Activated CD8-positive, alpha-beta T cell treated with anti-CD3 and anti-CD28 coated beads for 36 hours (primary cell): ENCODE data around the gene TCF7L1. TPM values are rescaled to one million over a fixed set of nuclear protein-coding genes. Genes with fewer than 3 reads are reported as not detected.

Experiments
- ATAC-seq: fragments of 200-7000 bp; cut with Tn5 transposase; one replicate; pipeline ENCODE4 v1.10.0; 2021; ENCODE audit warnings: mild to moderate bottlenecking, moderate library complexity
- CTCF ChIA-PET: fragments of 350-600 bp; sonication (Branson Sonifier 250); formaldehyde crosslinking; loops from one replicate; lab custom pipeline; 2021; ENCODE audit warnings: antibody characterized with exemption; lab: Charles Lee
- POLR2A ChIA-PET: fragments of 350-600 bp; sonication (Branson Sonifier 250); formaldehyde crosslinking; loops from one replicate; lab custom pipeline; 2021; ENCODE audit warnings: antibody characterized with exemption; lab: Charles Lee
- DNase-seq: peaks from one replicate; pipeline ENCODE4 v3.0.0-alpha.2; 2020
- H3K27ac Mint-ChIP-seq: one replicate; pipeline ENCODE4 v1.8.0; 2021; ENCODE audit warnings: mild to moderate bottlenecking, mixed read lengths
- H3K27me3 Mint-ChIP-seq: one replicate; pipeline ENCODE4 v1.8.0; 2021; ENCODE audit warnings: mixed read lengths
- H3K36me3 Mint-ChIP-seq: one replicate; pipeline ENCODE4 v1.8.0; 2021; ENCODE audit warnings: low read depth, mixed read lengths
- H3K4me1 Mint-ChIP-seq: one replicate; pipeline ENCODE4 v1.8.0; 2021; ENCODE audit warnings: low read depth, mixed read lengths
- H3K4me3 Mint-ChIP-seq: one replicate; pipeline ENCODE4 v1.8.0; 2021; ENCODE audit warnings: mild to moderate bottlenecking, moderate library complexity, mixed read lengths
- H3K9me3 Mint-ChIP-seq: one replicate; pipeline ENCODE4 v1.8.0; 2021; ENCODE audit warnings: mixed read lengths
- intact Hi-C: fragments of 100-400 bp; cut with micrococcal nuclease; formaldehyde crosslinking; loops from one replicate; pipeline ENCODE4 v1.10.0; 2022
- total RNA-seq, 2 experiments: library from RNA; stranded (reverse); gene quantifications; one replicate each; pipeline ENCODE4 v1.2.3, GENCODE V29; 2021
- TF ChIP-seq, protein P1 (sequence below): fragments of 200-600 bp; IDR thresholded peaks from one replicate; pipeline ENCODE4 v1.8.0; 2022; ENCODE audit warnings: antibody characterized with exemption, mild to moderate bottlenecking

Gene TCF7L1
- total RNA-seq, 2 experiments from 2014 or later, result not detected

DNA sequence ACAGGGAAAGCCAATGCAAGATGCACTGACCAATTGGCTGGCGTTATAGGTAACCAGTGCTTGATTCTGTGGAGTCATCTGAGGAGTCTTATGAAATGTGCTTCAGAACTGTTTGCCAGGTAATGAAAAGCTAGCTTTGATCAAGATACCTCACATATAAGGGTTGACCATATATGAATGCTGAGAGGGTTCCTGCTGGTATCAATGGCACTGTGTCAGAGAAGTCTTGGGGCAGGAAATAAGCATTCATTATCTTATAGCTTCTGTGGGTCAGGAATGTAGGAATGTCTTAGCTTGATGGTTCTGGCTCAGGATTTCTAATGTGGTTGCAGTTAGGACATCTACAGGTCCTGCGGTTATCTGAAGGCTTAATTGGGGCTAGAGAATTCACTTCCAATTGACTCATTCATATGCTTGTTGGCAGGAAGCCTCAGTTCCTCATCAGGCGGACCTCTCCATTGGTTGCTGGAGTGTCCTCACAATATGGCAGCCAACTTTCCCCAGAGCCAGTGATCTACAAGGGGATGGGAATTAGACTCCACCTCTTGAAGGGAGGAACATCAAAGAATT, 22.1 kb upstream of the TCF7L1 start:
- Mint-ChIP-seq H3K36me3 (no peaks in the 10 kb centered on the region), H3K27me3 (peaks cover 15% of the 10 kb centered on the region), H3K4me3 (no peak overlapping the region), H3K27ac (no peak overlapping the region), H3K4me1 (no peaks in the 10 kb centered on the region), H3K9me3 (no peaks in the 10 kb centered on the region)
- ATAC-seq (no peak), DNase-seq (no peak)
- ChIA-PET POLR2A (no interaction called here), CTCF (interaction anchor here (0.6 kb wide), 1 partner anchor 155 kb away, joined by 3 read pairs; no protein-coding TSS in a partner anchor)
- TF ChIP-seq, protein P1, sequence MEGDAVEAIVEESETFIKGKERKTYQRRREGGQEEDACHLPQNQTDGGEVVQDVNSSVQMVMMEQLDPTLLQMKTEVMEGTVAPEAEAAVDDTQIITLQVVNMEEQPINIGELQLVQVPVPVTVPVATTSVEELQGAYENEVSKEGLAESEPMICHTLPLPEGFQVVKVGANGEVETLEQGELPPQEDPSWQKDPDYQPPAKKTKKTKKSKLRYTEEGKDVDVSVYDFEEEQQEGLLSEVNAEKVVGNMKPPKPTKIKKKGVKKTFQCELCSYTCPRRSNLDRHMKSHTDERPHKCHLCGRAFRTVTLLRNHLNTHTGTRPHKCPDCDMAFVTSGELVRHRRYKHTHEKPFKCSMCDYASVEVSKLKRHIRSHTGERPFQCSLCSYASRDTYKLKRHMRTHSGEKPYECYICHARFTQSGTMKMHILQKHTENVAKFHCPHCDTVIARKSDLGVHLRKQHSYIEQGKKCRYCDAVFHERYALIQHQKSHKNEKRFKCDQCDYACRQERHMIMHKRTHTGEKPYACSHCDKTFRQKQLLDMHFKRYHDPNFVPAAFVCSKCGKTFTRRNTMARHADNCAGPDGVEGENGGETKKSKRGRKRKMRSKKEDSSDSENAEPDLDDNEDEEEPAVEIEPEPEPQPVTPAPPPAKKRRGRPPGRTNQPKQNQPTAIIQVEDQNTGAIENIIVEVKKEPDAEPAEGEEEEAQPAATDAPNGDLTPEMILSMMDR, result no peak
- intact Hi-C loops, result no loop called here

DNA sequence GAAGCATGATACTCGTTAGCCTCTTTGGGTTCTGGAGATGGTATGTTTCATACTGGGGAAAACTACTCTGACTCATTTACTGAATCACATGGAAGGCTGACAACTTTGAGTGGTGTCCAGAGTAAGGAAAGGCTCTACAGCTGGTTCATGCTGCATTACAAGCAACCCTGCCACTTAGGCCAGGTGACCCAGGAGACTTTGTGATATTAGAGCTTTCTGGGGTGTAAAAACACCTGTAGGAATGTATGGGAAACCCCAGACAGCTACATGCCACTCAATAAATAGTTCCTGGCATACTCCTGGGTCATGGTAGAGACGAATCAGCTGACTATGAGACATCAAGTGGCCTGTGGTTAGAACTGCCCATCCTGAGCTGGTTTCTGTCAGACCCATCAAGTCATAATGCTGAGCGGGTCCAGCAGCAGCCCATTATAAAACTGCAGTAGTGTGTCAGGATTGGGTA, 21.3 kb upstream of the TCF7L1 start:
- POLR2A ChIA-PET, result no interaction called here
- intact Hi-C loops, result no loop called here
- no peak overlapping the region for H3K4me3 Mint-ChIP-seq
- DNase-seq (no peak), ATAC-seq (no peak)
- TF ChIP-seq, protein P1, result no peak
- CTCF ChIA-PET, result interaction anchor here (1.4 kb wide), 1 partner anchor 45 kb away, joined by 4 read pairs; no protein-coding TSS in a partner anchor
- peaks cover 16% of the 10 kb centered on the region for H3K27me3 Mint-ChIP-seq
- H3K4me1 Mint-ChIP-seq, result no peaks in the 10 kb centered on the region
- H3K9me3 Mint-ChIP-seq, result no peaks in the 10 kb centered on the region
- H3K27ac Mint-ChIP-seq, result no peak overlapping the region
- no peaks in the 10 kb centered on the region for H3K36me3 Mint-ChIP-seq

- DNase-seq (no peak), ATAC-seq (no peak)
- no peaks in the 10 kb centered on the region for H3K9me3 Mint-ChIP-seq
- CTCF ChIA-PET, result interaction anchor here (1.1 to 1.4 kb wide), 2 partner anchors 14 to 46 kb away, joined by 3 to 4 read pairs; no protein-coding TSS in a partner anchor
- H3K27ac Mint-ChIP-seq, result no peak overlapping the region
- POLR2A ChIA-PET, result no interaction called here
- no peaks in the 10 kb centered on the region for H3K36me3 Mint-ChIP-seq
- intact Hi-C loops, result no loop called here
- TF ChIP-seq, protein P1, result no peak
- H3K27me3 Mint-ChIP-seq, result peaks cover 16% of the 10 kb centered on the region
- H3K4me1 Mint-ChIP-seq, result no peaks in the 10 kb centered on the region
- no peak overlapping the region for H3K4me3 Mint-ChIP-seq
Measured at GRCh38 chr2:85112906-85113625, 20.1 kb upstream of the TCF7L1 start.

DNA sequence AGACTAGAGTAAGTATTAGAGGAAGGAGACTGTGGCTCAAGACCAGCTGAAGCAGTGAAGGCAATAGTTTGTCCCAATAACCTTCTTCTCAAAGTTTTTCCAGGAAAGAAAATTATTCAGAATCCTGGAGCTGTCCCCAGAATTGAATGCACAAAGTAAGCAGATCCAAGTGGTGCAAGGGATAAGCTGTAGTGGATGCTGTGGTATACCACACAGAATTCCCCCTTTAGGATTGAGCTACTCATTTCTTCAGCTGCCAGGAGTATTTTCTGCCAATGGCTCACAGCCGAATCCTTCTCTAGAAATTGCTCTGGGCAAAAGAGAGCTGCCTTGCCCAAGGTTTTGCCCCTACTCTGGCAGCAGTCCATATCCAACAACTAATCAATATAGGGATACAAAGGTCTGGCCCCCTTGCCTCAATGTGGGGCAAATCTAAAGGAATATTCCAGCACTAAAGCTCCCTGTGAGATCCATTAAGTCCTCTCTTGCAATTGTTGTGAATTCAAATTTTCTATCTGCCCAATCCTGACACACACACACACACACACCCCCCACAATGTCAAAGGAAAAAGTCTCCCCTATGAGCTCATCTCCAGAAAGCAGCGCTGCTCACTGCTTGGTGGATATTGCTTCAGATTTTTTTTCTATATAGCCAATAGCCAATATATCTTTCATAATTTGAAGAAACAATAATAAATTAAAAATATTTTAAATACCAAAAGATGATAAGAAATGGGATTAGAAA, 18.4 kb upstream of the TCF7L1 start:
- ChIA-PET CTCF (no interaction called here), POLR2A (no interaction called here)
- TF ChIP-seq, protein P1, result no peak
- Mint-ChIP-seq H3K9me3 (no peaks in the 10 kb centered on the region), H3K4me1 (no peaks in the 10 kb centered on the region), H3K4me3 (no peak overlapping the region), H3K27me3 (peaks cover 18% of the 10 kb centered on the region), H3K27ac (no peak overlapping the region), H3K36me3 (no peaks in the 10 kb centered on the region)
- ATAC-seq (no peak), DNase-seq (no peak)
- intact Hi-C loops, result no loop called here
